ENCODE results near the gene TUBA8.
"Not testable (repeated sequence)": the region's sequence is repeated elsewhere in the genome, so short reads cannot be mapped to it uniquely, and the experiment has no call there.

TUBA8 gene

GRCh38 chr22:18108187-18108586 lies 2.4 kb upstream of the TUBA8 start:
- no peak for DNase-seq

GRCh38 chr22:18109410-18110193 lies 1.0 kb upstream of the TUBA8 start:
- no peak for DNase-seq

- DNase-seq = no peak
These were observed 547 bp downstream of the TUBA8 start for GRCh38 chr22:18110954-18111758.

GRCh38 chr22:18111759-18112330 lies 1.2 kb downstream of the TUBA8 start:
- DNase-seq = no peak

DNA sequence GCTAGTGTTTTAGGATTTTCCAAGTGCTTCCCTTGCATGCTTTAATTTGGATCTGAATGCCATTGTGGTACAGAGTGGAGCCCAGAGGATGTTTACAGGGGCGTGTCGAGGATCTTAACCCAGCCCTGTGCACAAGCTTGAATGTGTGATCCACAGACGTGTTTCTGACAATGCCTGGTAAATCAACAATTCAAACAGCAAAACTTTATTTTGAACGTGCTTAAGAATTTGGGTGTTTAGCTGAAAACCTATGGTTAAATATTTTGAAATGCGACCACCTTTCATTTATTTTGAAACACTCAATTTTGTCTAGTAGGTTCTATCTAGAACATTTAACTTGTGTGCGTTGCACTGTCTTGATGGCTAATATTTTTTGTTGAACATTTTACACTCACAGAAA lies 1.8 kb downstream of the TUBA8 start:
- DNase-seq = no peak

- DNase-seq = no peak
These were observed 3.2 kb downstream of the TUBA8 start for GRCh38 chr22:18113680-18114394.

- DNase-seq = no peak
These were observed 3.9 kb downstream of the TUBA8 start for GRCh38 chr22:18114495-18114894.

- no peak for DNase-seq
These were observed 4.5 kb downstream of the TUBA8 start for GRCh38 chr22:18114976-18115652.

GRCh38 chr22:18115906-18116371 lies 5.3 kb downstream of the TUBA8 start:
- DNase-seq = no peak

DNA sequence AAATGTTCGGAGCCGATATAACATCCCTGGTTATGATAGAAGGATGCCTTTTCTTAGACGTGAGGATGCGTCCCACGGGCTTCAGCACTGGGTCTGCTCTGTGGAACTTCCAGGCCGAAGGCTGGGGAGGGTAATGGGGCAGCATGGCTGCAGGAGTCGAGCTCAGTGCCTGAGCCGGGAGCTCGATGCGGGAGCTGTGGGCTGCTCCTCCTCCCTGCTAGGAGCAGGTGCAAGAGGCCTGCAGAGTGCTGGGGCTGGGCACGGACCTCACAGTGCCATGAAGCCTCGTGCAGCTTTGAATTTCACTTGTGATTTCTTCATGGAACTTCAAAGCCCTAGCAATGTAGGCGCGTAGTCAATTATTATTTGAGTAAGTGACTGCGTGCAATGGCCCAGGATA lies 6.0 kb downstream of the TUBA8 start:
- no peak for DNase-seq

- no peak for DNase-seq
These were observed 7.8 kb downstream of the TUBA8 start for GRCh38 chr22:18118345-18118915.

- no peak for DNase-seq
These were observed 9.0 kb downstream of the TUBA8 start for GRCh38 chr22:18119409-18120110.

GRCh38 chr22:18120857-18121256 lies 10.2 kb downstream of the TUBA8 start:
- DNase-seq = no peak

GRCh38 chr22:18121506-18121905 lies 10.9 kb downstream of the TUBA8 start:
- no peak for DNase-seq

DNA sequence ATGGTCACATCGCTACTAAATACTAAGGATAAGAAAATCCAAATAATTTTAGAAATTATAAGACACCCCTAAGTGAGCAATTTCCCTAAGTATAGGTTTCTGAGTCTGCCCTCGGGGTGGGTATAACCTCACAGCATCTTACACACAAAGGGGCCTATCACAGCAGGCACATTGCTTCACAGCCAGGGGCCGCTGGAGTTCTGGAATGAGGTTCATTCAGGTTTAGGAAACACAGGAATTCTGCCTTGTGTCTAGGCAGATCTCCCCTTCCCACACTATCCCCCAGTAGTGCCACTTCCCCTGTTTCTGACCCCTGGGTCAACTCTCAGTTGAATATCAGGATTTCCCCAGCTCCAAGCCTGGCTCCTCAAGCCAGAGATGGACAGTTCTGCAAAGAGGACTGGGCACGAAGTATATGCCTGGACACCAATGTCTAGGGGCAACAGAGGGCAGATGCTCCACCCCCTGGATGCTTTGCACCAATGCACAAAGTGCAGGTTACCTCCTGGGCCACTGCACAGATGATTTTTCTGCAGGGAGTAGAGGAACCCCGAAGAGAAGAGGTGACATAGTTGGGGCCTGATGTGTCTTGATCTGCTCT lies 11.4 kb downstream of the TUBA8 start:
- DNase-seq = no peak

DNA sequence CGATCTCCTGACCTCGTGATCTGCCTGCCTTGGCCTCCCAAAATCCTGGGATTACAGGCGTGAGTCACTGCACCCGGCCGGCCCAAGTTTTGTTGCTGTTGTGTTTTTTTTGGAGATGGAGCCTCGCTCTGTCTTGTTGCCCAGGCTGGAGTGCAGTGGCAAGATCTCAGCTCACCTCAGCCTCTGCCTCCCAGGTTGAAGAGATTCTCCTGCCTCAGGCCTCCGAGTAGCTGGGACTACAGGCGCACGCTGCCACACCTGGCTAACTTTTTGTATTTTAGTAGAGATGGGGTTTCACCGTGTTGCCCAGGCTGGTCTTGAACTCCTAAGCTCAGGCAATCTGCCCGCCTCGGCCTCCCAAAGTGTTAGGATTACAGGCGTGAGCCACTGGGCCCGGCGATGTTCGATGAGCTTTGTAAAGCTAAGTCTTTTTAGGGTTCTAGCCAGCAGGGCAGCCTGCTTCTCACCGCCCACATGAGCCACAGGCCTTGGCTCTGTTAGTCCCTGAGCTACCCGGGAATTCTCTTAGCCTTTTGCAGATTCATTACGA lies 12.9 kb downstream of the TUBA8 start:
- not testable (repeated sequence) for DNase-seq

- no peak for DNase-seq
These were observed 16.0 kb downstream of the TUBA8 start for GRCh38 chr22:18126606-18127005.

DNA sequence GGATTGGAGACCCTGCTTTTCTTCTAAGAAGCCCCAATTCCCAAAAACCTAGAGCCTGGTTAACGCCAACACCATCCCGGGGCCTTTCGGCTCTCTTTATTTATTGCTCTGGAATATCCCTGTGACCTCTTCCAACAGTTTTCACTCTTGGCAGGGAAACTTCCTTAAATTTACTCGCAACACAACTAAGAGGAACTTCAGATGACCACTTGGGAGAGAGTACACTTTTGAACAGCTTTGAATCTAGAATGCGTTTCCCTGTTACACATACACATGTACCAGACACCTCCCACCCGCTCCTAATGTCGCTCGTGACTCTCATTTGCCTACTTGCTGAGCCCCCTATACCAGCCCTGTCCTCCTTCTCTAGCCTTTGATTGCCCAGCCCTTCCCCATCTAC lies 19.4 kb downstream of the TUBA8 start:
- no peak for DNase-seq

- no peak for DNase-seq
These were observed 20.3 kb downstream of the TUBA8 start for GRCh38 chr22:18130699-18131429.

GRCh38 chr22:18133452-18133851 lies 22.8 kb downstream of the TUBA8 start:
- no peak for DNase-seq
